ENCODE data around the gene DUOX1.

Gene DUOX1

DNA sequence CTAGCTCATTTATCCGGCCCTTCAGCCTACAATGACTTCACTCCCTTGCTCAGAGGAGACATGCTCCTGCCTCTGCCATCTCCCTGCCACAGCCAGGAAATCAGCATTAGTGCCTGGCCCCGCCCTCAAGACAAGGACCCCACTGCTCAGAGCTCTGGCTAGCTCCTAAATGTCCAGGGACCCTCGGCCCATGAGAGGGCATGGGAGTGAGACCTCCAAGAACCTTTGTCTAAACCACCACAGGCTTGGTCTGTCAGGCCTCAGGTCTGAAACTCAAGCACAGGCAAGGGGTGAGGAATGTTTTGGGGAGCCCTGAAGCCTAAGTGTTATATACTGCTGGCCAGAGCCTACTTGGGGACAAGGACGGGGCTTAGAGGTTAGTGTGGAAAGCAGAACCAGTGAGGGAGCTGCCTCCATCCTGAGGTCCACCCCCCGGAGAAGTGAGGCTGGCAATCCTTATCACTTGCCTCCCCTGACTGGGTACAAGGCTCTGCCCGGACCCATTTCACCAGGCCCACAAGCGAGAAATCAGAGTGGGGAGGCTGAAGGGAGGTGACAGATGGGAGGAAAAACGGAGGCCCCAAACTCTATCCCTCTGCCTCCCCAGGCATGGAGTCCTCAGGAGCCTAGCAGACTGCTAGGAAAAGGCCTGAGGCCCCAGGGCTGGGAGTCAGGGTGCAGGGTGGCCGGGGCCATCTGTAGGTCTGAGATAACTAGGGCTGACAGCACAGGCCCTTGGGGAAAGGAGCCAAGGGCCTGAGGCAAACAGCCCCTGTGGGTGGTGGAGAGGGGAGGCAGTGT lies 39.2 kb downstream of the DUOX1 start:
- DNase-seq (ENCODE audit: low read depth) = no peak

DNA sequence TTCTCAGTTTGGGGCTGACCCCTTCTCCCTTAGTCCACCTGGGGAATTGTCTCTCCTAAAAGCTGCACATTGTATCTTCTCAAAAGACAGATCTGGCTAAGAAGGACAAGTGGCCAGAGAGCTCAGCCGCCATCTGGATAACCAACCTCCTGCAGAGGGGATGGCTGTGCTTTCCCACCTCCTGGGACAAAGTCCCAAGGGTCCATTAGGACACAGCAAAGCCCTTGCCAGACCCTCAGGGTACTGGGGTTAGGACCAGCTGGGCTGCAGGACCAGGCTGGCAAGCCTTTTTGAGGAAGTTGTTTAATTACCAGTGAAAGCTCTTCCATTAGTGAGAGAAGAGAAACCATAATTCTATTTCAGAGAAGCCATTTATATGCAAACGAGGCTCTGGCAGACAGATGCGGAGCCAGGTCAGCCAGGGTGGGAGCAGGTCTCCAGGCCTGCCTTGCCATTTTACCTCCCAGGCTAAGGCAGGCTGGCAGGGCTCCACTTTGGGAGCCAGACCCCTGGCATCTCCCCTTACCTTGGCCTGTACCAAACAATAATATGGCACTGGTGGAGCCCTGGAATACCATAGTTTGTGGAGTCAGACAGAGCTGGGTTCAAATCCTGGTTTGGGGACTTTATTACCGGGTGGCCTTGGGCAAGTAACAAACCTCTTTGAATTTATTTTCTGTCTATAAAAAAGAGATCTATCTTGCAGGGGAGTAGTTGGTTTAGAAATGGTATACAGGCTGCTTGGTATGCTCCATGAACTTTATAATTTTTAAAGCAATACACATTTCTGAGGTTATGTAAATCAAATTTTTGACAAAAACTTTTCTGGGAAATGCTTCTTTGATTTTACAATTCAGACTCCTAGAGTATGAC lies 40.0 kb downstream of the DUOX1 start:
- no peak for DNase-seq (ENCODE audit: low read depth)

DNA sequence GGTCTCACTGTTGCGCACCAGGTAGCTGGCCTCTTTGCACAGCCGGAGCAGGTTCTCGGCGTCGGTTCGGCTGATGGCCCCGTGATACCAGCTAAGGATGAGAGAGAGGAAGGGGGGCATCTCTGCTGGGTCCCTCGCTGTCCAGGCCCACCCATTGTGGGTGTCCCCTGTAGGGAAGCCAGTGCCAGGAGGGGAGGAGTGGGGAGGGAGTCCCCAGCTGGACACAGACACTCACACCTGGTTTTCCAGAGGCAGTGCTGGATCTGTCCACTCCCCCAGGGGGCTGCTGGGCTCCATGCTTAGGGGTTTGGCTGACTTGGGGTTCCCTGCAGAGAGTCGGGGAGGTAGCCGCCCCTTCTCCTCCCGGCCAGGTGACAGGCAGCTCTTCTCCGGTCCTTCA lies 42.1 kb downstream of the DUOX1 start:
- no peak for DNase-seq (ENCODE audit: low read depth)

DNA sequence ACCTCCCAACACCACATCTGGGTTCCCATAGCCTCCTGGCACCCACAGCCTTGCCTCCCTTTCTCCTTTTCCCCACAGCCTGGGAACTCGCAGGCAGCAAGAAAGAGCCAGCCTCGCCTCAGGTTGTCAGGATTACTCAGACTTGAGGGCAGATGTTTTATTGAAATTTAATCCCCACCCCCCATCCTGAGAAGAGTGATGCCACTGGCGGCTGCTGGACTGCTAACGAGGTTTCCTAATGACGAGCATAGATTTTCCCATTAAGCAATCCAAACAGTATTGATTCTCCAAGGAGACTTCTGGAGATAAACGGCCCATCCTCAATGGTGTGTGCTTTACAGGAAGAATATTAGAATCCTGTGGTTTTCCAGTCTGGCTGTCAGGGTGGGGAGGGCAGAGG lies 44.3 kb downstream of the DUOX1 start:
- DNase-seq (ENCODE audit: low read depth) = no peak

DNA sequence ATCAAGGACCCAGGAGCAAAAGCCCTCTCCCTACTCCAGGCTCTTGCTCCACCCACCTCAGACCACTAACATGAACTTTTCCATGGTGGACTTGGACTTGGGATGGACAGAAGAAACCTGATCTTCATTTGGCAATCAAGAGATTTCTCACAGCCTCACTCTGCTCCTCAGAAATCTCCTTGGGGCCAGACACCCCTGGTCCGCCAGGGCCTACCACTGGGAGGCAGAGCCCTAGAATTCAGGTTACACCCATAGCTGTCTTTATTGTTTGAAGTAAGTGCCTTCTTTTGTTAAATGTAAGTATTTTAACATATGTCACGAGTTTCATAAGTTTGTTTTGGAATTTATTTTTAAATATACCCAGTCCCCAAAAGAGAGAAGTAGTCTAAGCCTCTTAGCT lies 44.8 kb downstream of the DUOX1 start:
- no peak for DNase-seq (ENCODE audit: low read depth)

DNA sequence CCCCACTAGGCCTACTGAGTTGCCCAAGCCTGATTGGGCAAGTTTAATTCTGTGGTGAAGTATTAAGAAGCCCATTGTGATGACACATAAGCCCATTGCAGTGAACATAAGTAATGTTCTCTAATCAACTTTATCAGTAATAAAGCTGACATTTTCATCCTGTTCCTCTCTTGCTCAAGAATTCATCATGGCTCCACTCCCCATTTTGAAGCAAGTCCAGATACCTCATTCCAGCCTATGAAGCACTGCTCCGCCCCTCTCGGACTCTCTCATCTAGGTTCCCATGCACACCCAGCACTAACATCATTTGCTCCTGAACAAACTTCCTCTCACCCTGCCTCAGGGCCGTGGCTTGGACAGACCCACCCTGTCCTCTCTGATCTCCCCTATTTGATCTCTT lies 47.5 kb downstream of the DUOX1 start:
- DNase-seq (ENCODE audit: low read depth) = no peak

DNA sequence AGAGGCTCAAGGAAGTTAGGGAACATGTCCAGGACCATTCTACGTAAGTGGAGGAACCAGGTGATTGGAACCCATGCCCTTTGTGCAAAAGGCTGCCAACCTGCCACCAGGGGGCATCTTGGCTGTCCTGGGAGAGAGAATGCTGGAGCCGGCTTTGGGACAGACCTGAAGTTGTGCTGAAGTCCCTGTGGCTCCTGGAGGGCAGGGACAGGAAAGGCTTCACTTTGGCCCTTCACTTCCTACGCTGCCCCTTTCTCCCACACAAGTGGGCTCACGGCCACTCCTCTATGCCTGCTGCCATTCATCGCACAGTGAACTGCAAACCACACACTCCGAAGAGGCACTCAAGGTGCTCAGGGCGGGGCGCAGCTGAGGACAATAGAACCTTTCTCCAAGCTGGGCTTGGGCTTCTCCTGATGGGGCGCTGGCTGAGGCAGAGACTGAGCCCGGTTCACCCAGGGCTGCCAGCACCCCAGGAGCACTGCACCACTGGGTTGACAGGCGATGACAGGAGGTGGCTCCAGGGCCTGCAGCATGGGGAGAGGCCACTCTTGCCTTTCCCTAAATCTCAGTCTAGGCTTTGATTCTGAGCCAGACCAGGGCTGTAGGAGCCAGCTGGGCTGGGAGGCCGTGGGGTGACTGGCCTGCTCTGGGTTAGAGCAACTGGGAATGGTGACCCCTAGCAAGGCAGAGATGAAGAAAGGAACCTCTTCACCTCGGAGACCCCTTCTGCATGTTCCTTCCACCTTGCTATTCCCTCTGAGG lies 49.6 kb downstream of the DUOX1 start:
- DNase-seq (ENCODE audit: low read depth) = no peak

DNA sequence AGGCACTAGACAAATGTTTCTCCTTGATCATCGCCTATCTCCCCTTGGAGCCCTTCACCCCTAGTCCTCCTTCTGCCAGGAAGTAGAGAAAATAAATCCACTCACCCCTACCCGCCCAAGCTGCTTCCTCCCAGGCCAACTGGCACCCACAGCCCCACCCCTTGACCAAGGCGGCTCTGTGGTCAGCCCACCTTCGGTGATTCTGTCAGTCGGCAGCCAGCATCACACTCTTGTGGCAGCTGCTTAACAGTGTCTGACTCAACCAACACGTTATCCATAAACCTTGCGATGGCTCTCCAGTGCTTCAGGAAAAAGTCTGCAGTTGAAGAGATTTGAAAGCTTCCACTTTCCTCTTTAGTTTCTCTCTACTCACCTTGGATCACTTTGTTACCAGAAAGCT lies 50.4 kb downstream of the DUOX1 start:
- DNase-seq (ENCODE audit: low read depth) = no peak

DNA sequence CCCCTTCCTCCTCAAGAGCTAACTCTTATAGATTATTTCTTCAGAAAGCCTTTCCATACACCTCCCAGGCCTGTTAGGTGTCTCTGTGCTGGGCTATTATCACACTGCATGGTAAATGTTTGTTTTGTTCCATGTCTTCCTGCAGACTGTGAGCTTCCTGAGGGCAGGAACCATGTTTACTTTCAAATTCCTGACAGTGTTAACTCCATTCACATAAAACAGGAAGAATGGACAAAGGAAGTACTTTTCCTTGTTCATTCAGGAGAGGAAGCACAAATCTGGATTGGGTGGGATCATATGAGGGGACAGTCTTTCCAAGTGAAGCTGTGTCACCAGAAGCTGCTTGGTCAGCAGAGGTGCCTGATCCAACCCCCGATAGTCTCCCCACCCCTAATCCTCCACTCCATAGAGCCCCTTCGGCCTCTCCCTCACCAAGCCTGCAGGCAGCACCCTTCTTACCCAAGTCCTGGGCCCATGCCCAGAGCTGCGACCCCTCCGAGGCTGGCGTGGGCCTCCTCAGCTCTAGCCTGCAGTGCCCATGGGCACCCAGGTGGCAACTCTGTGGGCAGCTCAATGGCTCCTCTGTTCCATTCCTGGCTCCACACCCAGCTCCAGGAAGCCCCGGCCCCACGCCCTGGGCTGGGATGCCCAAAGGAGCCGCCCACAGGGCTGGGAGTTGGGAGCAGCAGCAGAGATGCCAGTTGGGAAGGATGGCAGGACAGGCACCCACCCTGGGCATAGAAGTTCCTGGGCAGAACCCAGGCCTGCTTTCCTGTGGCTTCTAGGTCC lies 51.0 kb downstream of the DUOX1 start:
- DNase-seq (ENCODE audit: low read depth) = no peak

DNA sequence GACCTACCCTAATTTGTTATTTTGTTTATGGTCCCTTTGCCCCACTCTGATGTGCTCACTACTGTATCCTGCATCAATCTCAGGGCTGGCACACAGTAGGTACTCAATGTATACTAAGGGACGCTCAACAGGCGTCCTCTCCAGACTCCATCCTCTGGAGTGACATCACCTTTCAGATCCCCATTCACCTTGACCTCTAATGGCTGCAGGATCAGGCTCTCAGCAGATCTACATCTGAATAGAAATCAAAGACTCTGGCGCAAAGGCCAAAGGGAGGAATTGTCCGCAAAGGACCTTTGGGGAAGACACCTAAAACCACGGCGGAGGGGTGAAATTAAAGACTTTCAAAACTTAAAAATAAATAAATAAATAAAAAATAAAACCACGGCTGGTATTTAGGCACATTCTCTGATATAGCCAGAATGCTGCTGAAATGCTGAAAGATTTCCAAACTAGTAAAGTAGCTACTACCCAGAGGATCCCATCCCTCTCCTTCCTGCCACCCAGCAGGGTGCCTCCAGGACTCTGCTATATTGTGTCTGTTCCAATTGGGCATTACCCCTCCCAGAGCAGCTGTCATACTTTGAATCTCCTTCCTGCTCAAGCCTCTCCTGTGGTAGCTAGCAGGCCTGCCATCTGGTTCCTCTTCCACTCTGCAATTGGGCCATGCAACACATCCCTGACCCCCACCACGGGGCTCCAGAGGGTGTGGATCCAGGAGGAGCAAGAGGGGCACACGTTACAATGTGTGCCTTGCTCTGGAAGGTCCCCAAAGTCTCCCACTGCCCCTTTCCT lies 51.9 kb downstream of the DUOX1 start:
- DNase-seq (ENCODE audit: low read depth) = no peak

DNA sequence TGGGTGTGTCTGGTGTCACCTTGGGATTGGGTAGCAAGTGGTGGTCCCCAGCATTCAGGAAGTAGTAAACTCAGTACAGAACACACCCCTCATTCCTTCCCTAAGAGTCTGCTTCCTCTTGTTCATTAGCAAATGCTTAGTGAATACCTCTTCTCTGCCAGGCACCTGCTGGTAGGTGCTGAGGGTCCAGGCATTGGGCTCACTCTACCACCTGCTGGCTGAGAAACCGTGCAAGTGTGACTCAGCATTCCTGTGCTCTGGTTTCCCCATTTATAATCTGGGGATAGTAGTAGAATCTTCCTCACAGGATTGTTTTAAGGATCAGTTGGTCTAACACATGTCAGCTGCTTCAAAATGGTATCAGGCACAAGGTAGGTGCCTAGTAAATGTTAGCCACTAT lies 53.2 kb downstream of the DUOX1 start:
- DNase-seq (ENCODE audit: low read depth) = no peak

DNA sequence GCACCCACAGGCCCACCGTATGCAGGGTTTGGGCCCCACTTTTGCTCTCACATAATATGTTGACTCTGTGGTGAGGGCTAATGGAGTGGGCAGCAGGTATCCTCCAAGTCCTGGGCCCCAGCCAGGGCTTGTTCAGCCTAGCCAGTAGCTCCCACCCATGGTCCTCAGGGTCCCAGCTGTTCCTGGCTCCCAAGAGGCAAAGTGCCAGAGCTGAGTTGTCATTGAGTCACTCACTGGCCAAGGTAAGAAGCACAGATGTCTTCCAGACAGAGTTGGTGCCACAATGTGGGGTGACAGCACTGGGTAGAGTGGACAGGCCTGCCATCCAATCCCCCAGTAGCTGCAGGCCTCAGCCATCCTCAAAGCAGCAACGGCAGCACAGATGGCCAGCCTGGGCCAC lies 53.7 kb downstream of the DUOX1 start:
- DNase-seq (ENCODE audit: low read depth) = no peak

DNA sequence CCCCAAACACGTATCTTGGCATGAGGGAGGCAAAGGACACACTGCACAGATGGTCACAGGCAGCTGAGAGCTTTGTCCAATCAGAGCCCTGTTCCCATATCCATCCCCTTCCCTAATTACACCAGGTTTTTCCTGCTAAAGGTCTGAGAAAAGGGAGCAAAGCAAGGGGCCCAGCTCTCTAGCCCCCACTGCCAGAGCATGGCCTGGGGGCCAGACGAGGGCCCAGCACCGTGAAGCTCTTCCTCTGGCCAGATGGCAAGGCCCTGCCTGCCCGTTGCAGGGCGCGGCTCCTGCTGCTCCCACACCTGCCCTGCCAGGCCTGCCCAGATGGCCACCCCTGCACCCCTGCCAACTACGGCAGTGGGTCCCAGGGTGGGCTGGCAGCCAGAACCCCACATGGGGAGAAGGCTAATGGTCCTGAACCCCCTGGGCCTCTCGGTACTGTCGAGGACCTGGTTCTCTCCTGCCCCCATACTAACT lies 54.8 kb downstream of the DUOX1 start:
- no peak for DNase-seq (ENCODE audit: low read depth)

DNA sequence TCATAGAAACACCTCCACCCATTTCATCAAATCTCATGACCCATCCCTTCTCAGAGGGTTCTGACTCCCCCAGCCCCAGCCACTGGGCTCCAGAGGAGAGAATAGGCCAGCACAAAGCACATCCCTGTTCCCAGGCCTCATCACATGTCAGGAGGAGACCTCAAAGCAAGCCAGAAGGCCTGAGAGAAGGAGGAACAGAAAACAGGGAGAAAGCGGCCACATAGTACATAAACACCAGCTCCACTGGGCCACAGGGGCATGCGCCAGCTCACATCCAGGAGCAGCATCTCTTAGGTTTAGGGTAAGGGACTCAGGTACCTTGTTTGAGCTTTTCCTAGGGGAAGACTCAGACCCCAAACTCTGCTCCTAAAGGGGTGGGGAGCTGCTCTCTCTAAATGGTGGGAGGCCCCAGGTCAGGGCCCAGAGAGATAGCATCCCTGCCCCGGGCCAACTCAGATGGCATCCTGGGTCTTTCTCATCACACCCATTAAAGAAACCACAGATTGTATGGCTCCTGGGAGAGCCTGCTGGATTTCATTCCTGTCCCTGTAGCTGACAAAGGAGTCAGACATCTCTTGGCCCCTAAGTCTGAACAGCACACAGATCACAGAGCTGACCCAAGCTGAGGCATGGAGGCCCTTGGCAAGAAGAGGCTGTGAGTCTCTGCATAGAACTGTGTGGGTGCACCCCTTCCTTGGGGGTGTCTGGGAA lies 55.4 kb downstream of the DUOX1 start:
- DNase-seq (ENCODE audit: low read depth) = no peak

DNA sequence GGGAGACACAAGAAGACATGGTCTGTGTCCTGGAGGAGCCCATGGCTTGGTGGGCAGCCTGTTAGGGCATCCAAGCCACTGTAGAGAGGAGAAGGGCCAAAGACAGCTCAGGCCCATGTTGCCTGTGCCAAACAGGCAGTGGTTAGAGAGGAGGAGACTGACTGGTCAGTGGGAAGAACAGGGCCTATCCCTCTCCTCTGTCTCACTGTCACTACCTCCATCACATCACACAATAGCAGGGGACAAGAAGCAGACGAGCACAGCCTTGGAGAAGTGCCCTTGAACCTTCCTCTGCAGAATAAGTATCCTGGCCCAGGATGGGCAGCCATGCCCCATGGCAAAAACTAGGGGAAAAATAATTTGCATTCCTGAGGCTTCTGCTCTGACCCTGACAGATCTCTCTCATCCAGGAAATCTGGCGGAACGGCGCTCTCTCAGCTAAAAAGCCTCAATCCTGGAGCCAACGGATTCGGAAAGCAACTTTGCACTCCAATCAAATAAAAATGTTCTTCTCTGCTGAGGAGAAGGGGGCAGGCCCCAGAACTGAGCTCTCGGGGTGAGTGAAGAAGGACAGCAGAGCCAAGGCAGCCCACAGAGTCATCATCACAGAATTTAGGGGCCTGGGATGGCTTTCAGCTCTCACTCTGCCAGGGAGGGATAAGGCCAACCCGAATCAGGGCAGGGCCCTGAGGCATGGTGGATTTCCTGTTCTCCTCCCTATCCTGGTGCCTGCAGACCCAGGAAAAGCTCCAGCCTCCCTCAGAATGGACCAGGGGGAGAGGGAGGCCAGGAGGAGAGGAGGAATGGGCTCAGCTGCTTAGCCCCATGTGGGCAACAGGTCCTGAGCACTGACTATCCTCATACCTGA lies 56.3 kb downstream of the DUOX1 start:
- no peak for DNase-seq (ENCODE audit: low read depth)

DNA sequence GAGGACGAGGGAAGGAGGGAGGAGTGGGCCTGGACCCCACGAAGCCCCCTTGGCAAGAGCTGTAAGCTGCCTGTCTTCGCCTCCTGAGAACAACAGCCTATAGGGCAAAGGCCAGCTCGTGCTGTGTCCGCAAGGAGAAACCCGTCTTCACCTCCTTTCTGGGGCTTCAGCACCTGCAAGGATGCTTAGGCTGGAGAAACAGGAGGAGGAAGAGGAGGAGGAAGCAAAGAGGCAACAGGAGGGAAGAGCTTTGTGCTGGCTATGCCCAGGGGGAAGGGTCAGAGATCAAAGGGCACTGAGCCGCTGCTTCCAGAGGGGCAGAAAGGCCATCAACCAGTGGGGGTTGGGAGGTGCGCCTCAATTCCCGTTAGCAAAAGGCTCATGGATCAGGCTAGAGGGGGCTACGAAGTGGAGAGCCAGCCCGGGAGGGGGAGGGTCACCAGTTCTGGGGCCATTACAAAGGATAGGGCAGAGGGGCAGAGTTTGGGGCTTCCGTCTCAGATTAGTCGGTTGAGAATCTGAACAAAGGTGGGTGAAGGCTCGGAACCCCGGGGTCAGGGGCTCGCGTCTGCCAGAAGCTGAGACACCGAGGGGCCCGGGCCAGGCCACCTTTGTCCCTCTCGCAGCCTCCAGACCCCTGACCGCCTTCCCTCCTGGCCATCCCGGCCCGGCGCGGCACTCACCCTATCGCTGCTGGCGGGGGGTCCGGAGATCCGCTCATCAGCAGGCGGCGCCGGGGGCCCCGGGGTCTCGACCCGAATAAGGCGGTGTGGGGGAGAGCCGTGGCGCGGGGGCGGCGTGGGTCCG lies 57.2 kb downstream of the DUOX1 start:
- no peak for DNase-seq (ENCODE audit: low read depth)

DNA sequence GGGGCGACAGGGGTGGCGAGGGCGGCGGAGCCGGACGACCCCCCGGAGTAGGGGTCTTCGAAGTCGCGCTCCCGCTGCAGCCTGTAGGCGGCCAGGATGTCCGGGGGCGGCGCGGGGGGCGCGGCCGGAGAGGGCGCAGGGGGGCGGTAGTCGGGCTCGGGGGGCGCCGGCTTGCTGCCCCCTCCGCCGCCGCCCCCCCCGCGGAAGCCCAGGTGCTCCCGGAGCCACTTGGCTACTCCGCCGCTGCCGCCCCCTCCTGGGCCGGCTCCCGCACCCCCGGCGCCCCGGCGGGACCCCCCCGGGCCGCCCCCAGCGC lies 57.7 kb downstream of the DUOX1 start:
- DNase-seq (ENCODE audit: low read depth) = no peak

Measured in non-pigmented ciliary epithelial cell (primary cell).